HG02623 (cell line): ENCODE results near the gene TRAPPC6A.
"Not testable (repeated sequence)": the region's sequence is repeated elsewhere in the genome, so short reads cannot be mapped to it uniquely, and the experiment has no call there.

Source experiments
- ATAC-seq: cut with Tn5 transposase; IDR thresholded peaks from one replicate; pipeline ENCODE4 v1.9.1; 2021; ENCODE audit warnings: moderate library complexity; ENCODE audit not compliant: unreplicated experiment

TRAPPC6A gene

GRCh38 chr19:45133661-45134060 lies 44.4 kb downstream of the TRAPPC6A start:
- no peak for ATAC-seq

GRCh38 chr19:45130888-45131615 lies 47.0 kb downstream of the TRAPPC6A start:
- no peak for ATAC-seq

GRCh38 chr19:45130236-45130635 lies 47.8 kb downstream of the TRAPPC6A start:
- no peak for ATAC-seq

GRCh38 chr19:45128806-45129205 lies 49.2 kb downstream of the TRAPPC6A start:
- ATAC-seq = no peak

GRCh38 chr19:45128146-45128545 lies 49.9 kb downstream of the TRAPPC6A start:
- no peak for ATAC-seq

- ATAC-seq = no peak
These were observed 51.4 kb downstream of the TRAPPC6A start for GRCh38 chr19:45126654-45127053.

- ATAC-seq = no peak
These were observed 52.0 kb downstream of the TRAPPC6A start for GRCh38 chr19:45125975-45126493.

GRCh38 chr19:45125360-45125759 lies 52.7 kb downstream of the TRAPPC6A start:
- ATAC-seq = no peak

- no peak for ATAC-seq
These were observed 54.0 kb downstream of the TRAPPC6A start for GRCh38 chr19:45124021-45124420.

GRCh38 chr19:45123440-45123850 lies 54.6 kb downstream of the TRAPPC6A start:
- no peak for ATAC-seq

- no peak for ATAC-seq
These were observed 55.2 kb downstream of the TRAPPC6A start for GRCh38 chr19:45122832-45123231.

- ATAC-seq = no peak
These were observed 56.2 kb downstream of the TRAPPC6A start for GRCh38 chr19:45121827-45122345.

- no peak for ATAC-seq
These were observed 58.5 kb downstream of the TRAPPC6A start for GRCh38 chr19:45119582-45119981.

- not testable (repeated sequence) for ATAC-seq
These were observed 59.3 kb downstream of the TRAPPC6A start for GRCh38 chr19:45118591-45119355.

GRCh38 chr19:45118106-45118505 lies 59.9 kb downstream of the TRAPPC6A start:
- no peak for ATAC-seq

- ATAC-seq = no peak
These were observed 60.4 kb downstream of the TRAPPC6A start for GRCh38 chr19:45117671-45118070.

- no peak for ATAC-seq
These were observed 60.9 kb downstream of the TRAPPC6A start for GRCh38 chr19:45117167-45117594.

GRCh38 chr19:45115809-45116615 lies 62.0 kb downstream of the TRAPPC6A start:
- no peak for ATAC-seq

GRCh38 chr19:45114116-45114515 lies 63.9 kb downstream of the TRAPPC6A start:
- ATAC-seq = no peak

- ATAC-seq = no peak
These were observed 64.4 kb downstream of the TRAPPC6A start for GRCh38 chr19:45113628-45114027.
